Neutrophil (primary cell): ENCODE measurements around the gene SH3GL1.

Source experiments
- H3K27ac ChIP-seq: fragments of 200-600 bp; sonication (generic); 2 replicates; pipeline ENCODE4 v1.5.1; 2016; ENCODE audit warnings: mild to moderate bottlenecking, moderate library complexity
- H3K27me3 ChIP-seq: fragments of 200-600 bp; sonication (generic); 2 replicates; pipeline ENCODE4 v1.6.0; 2016; ENCODE audit warnings: mild to moderate bottlenecking
- H3K36me3 ChIP-seq: fragments of 200-600 bp; sonication (generic); 2 replicates; pipeline ENCODE4 v1.5.1; 2017
- H3K4me1 ChIP-seq, 2 experiments: fragments of 200-600 bp in 1 of 2; sonication (generic) in 1 of 2; 1 replicate in 1 of 2; 2 replicates in 1 of 2; pipeline versions ENCODE4 v1.5.1 to v1.6.1; 2013 to 2016; ENCODE audit warnings: low read depth in 1 of 2, low read length in 1 of 2, mild to moderate bottlenecking in 1 of 2, moderate library complexity in 1 of 2; ENCODE audit not compliant: control insufficient read depth in 1 of 2, insufficient read depth in 1 of 2
- H3K4me3 ChIP-seq, 2 experiments: fragments of 200-600 bp in 1 of 2; sonication (generic) in 1 of 2; 1 replicate in 1 of 2; 2 replicates in 1 of 2; pipeline ENCODE4 v1.5.1; 2013 to 2016; ENCODE audit warnings: low read depth in 1 of 2, low read length in 1 of 2, mild to moderate bottlenecking in 1 of 2, moderate library complexity in 1 of 2
- H3K9me3 ChIP-seq: fragments of 200-600 bp; sonication (generic); 2 replicates; pipeline ENCODE4 v1.5.1; 2016
- TF ChIP-seq, protein P1 (sequence below): fragments of 200-600 bp; sonication (generic); IDR thresholded peaks from 2 replicates; pipeline ENCODE4 v1.5.1; 2016; ENCODE audit warnings: antibody characterized with exemption

SH3GL1 gene

DNA sequence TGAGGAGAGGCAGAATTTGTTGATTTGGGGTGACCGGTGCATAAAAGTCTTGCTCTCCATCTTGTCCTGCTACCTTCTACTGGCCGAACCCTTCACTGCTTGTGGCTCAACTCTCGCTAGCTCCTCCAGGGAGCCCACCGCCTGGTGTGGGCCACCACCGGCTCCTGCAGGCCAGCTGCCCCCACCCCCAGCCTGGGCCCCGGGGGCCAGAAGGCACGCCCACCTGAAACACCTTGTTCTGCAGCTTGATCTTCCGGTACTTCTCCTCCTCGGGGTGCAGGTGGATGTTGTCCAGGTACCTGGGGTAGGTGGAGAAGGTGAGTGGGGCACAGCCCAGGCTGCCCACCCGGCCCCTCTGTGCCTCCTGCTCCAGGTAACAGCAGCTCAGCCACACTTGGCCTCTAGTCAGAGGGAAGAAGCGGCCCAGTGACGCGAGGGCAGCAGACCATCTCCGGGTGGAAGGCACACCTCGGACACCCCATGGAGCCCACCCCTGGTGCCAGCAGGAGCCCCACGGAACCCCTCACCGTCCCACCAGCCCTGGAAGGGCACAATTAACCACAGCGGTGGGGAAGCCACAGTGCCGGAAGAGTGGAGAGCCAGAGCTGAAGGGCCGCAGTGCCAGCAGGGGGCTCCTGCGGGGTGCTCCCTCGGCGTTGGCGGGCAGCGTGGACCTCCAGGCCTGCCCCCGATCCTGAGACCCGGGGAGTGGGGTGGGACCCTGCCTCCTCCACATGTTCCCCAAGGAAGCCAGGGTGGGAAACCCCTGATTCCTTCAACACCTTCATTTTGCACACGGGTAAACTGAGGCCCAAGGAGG lies 47.2 kb upstream of the SH3GL1 start:
- H3K36me3 ChIP-seq, result peaks cover 98% of the 10 kb centered on the region
- H3K4me3 ChIP-seq, result no peak overlapping the region

DNA sequence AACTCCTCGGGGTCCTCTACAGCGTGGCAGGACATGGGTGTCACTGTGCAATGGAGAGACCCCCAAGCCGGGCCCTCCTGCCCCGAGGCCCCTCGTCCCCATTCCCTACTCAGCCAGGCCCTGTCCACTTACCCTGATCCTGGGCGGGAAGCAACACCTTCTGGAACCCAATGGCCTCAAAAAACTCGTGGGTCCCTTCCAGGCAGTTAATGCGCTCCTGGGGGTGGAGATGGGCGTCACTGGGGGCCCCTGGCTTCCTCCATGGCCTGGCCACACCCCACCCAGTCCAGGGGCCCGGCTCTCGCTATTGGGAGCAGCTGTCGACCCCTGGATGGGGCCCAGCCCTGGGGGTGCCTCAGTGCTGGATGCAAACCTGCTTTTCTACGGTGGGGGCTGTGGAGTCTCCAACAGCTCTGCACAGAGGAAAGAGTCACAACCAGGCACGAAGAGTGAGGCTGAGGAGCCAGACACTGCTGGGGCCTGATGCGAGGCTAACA lies 46.4 kb upstream of the SH3GL1 start:
- Histone ChIP-seq H3K4me1 (no peaks in the 10 kb centered on the region), H3K9me3 (no peaks in the 10 kb centered on the region)
- TF ChIP-seq, protein P1, sequence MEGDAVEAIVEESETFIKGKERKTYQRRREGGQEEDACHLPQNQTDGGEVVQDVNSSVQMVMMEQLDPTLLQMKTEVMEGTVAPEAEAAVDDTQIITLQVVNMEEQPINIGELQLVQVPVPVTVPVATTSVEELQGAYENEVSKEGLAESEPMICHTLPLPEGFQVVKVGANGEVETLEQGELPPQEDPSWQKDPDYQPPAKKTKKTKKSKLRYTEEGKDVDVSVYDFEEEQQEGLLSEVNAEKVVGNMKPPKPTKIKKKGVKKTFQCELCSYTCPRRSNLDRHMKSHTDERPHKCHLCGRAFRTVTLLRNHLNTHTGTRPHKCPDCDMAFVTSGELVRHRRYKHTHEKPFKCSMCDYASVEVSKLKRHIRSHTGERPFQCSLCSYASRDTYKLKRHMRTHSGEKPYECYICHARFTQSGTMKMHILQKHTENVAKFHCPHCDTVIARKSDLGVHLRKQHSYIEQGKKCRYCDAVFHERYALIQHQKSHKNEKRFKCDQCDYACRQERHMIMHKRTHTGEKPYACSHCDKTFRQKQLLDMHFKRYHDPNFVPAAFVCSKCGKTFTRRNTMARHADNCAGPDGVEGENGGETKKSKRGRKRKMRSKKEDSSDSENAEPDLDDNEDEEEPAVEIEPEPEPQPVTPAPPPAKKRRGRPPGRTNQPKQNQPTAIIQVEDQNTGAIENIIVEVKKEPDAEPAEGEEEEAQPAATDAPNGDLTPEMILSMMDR, result no peak

More for the DNA sequence above, 47.2 kb upstream of the SH3GL1 start:
- H3K9me3 ChIP-seq, result no peaks in the 10 kb centered on the region
- H3K27me3 ChIP-seq, result no peaks in the 10 kb centered on the region
- H3K27ac ChIP-seq, result no peak overlapping the region
- no peaks in the 10 kb centered on the region for H3K4me1 ChIP-seq
- TF ChIP-seq, protein P1, result no peak

DNA sequence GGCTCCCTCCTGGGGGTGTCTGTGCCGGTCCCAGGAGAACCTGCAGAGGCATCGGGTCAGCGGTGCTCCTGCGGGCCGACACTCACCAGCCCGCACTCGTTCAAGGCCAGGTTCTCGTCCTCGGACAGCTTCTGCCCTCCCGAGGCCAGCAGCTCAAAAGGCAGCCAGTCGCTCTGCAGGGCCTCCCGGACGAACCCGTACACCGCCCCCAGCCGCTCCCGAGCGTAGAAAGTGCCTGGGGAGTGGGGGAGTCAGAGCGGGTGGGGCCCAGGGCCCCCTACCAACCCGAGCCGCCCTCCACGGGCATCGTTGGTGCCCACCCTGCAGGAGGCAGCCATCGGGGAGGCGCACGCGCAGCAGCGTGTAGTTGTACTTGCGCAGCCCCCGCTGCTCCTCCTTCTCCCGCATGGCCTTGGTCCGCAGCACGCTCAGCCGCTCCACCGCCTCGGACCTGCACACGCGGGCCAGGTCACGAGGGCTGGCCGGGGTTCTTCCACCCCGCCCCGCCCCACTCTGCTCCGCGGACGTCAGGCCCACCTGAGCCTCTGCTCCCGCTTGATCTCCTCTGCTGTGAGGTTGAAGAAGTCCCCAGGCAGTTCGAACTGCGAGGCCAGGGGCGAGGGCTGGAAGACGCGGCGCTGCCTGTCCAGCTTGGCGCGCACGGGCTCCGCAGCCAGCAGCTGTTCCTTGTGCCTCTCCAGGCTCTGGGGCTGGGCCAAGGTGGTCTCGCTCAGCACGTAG lies 45.8 kb upstream of the SH3GL1 start:
- H3K9me3 ChIP-seq, result no peaks in the 10 kb centered on the region
- TF ChIP-seq, protein P1, result no peak
- no peak overlapping the region for H3K4me3 ChIP-seq
- no peaks in the 10 kb centered on the region for H3K4me1 ChIP-seq
- peaks cover 84% of the 10 kb centered on the region for H3K36me3 ChIP-seq
- no peaks in the 10 kb centered on the region for H3K27me3 ChIP-seq
- no peak overlapping the region for H3K27ac ChIP-seq

More for the DNA sequence above, 46.4 kb upstream of the SH3GL1 start:
- Histone ChIP-seq H3K27ac (no peak overlapping the region), H3K36me3 (peaks cover 91% of the 10 kb centered on the region), H3K4me3 (no peak overlapping the region), H3K27me3 (no peaks in the 10 kb centered on the region)

DNA sequence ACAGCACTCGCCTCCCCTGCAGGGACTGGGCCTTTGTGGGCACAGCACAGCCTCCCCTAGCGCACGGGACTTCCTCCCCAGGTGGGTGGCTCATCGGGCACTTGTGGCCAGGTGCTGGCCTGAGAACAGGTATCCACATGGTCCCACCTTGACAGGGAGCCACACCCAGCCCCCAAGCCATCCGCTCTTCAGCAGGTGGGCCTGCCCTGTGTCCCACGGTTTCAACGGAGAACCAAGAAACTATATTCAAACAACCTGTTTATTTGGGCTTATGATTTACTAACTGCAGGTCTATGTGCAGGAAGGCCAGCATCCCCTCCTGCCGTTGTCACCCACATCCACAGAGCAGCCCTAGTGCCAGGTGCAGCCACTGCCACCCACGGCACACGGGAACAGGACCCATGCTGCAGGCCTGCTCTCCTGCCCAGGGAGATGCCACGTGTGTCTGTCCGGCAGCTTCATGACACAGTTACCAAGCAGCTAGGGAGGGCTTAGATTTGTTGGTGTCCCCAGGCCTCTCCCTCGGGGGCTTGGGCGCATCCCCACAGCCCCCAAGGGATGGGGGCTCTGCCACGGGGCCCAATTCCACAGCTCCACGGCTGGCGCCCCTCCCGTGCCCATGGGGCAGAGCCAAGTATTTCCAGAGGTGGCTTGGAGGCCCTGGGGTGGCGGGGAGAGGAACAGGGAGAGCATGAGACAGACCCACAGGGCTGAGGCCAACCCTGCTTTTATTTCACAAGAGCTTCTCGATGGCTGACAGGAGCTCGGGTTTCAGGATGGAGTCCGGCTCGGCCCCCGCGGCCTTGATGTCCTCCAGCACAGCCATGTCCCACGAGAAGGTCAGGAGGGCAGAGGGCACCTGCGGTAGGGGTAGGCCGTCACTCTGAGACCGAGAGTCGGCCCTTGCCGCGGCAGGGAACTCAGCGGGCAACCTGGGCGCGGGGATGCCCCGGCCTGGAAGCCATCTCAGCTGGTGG lies 44.7 kb upstream of the SH3GL1 start:
- no peaks in the 10 kb centered on the region for H3K9me3 ChIP-seq
- no peaks in the 10 kb centered on the region for H3K4me1 ChIP-seq
- H3K4me3 ChIP-seq, result no peak overlapping the region
- TF ChIP-seq, protein P1, result no peak
- H3K27ac ChIP-seq, result no peak overlapping the region
- no peaks in the 10 kb centered on the region for H3K27me3 ChIP-seq
- peaks cover 80% of the 10 kb centered on the region for H3K36me3 ChIP-seq
